Measurements from ENCODE around the gene TRAPPC3.
A peak's percentile ranks its signal among the peaks of the same experiment; 100 is the strongest.

TRAPPC3 gene

DNA sequence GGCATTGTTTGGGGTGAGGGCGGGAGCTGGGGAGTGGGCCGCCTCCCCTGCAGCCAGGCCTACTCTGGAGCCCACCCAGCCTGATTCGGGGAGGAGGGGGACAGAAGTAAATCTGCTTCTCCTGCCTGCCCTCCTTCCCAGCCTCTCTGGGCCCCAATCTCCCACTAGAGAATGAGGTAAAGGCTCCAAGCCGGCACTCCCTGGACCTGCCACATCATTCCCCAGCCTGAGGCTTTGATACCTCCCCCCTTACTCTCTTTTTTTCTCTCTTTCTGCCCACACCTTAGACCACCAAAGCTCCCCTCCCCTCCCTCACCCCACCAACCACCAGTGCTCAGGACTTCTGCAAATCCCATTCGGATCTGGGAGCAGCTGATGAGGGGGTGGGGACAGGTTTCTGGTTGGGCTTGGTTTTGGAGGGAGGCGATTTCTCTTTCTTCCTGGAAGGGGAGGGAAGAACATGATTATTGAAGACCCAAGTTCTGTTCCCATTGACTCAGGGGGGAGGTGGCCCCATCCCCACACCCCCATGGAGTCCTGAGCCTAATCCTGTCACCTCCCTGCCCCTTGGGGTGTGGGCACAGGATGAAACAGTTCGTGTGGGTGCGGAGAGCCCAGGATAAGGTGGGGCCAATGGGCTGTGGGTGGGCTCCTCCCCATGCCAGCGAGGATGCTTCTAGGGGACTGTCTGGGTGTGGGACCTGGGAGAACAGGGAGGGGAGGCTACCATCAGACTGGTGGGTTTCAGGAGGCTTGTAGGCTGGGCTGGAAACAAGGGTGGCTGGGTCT, 8.0 kb upstream of the TRAPPC3 start:
- H3K4me1 ChIP-seq (ENCODE audit: control insufficient read depth, insufficient read depth, low read length): peaks cover 5% of the 10 kb centered on the region
- peak; percentile 89 for TF ChIP-seq KLF1 (tag by site-specific recombination; IDR thresholded peaks at IDR 0.05)
- TF ChIP-seq ZNF398 (tag by site-specific recombination; IDR thresholded peaks at IDR 0.05): no peak; the same call in none of the 2 replicates
- TF ChIP-seq ZFP37 (tag by site-specific recombination; IDR thresholded peaks at IDR 0.05): no peak
- TF ChIP-seq PRDM6 (tag by site-specific recombination; IDR thresholded peaks at IDR 0.05): no peak
- TF ChIP-seq ZNF654 (tag by site-specific recombination; IDR thresholded peaks at IDR 0.05; ENCODE audit: low read depth): no peak
- no peak for TF ChIP-seq ZSCAN4 (tag by site-specific recombination; IDR thresholded peaks at IDR 0.05)
- TF ChIP-seq, protein P1, sequence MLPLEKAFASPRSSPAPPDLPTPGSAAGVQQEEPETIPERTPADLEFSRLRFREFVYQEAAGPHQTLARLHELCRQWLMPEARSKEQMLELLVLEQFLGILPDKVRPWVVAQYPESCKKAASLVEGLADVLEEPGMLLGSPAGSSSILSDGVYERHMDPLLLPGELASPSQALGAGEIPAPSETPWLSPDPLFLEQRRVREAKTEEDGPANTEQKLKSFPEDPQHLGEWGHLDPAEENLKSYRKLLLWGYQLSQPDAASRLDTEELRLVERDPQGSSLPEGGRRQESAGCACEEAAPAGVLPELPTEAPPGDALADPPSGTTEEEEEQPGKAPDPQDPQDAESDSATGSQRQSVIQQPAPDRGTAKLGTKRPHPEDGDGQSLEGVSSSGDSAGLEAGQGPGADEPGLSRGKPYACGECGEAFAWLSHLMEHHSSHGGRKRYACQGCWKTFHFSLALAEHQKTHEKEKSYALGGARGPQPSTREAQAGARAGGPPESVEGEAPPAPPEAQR (tag by site-specific recombination; IDR thresholded peaks at IDR 0.05): no peak
- TF ChIP-seq ZNF785 (tag by site-specific recombination; IDR thresholded peaks at IDR 0.05): no peak
- TF ChIP-seq KLF7 (tag by site-specific recombination; IDR thresholded peaks at IDR 0.05; ENCODE audit: borderline replicate concordance): no peak
- no peak for TF ChIP-seq SP7 (tag by site-specific recombination; IDR thresholded peaks at IDR 0.05)
- TF ChIP-seq ZNF747 (tag by site-specific recombination; IDR thresholded peaks at IDR 0.05): no peak
- no peak for TF ChIP-seq ZNF146 (tag by site-specific recombination; IDR thresholded peaks at IDR 0.05)
- TF ChIP-seq ZNF37A (tag by site-specific recombination; IDR thresholded peaks at IDR 0.05): no peak
- no peak for TF ChIP-seq MZF1 (tag by site-specific recombination; IDR thresholded peaks at IDR 0.05; ENCODE audit: borderline replicate concordance)
- no peak for TF ChIP-seq ZNF19 (tag by site-specific recombination; IDR thresholded peaks at IDR 0.05; ENCODE audit: low read depth)
- TF ChIP-seq TSHZ1 (tag by site-specific recombination; IDR thresholded peaks at IDR 0.05; ENCODE audit: borderline replicate concordance): no peak
- TF ChIP-seq SCRT2 (tag by site-specific recombination; IDR thresholded peaks at IDR 0.05): no peak
- no peak for TF ChIP-seq ZNF280D (tag by site-specific recombination; IDR thresholded peaks at IDR 0.05)
- TF ChIP-seq ZNF140 (tag by site-specific recombination; IDR thresholded peaks at IDR 0.05): no peak

More for the DNA sequence above, 8.0 kb upstream of the TRAPPC3 start:
- POLR2A ChIA-PET: interaction anchor here (0.9 to 1.8 kb wide), 7 partner anchors 11 to 228 kb away, joined by 3 to 10 read pairs (median 4); partner anchors contain the start of genes STK40 and THRAP3
- CTCF ChIA-PET: interaction anchor here (1.9 to 5.8 kb wide), 2 partner anchors 31 to 129 kb away, joined by 8 to 48 read pairs; no protein-coding TSS in a partner anchor
- Histone ChIP-seq H3K9me3 (ENCODE audit: control insufficient read depth, insufficient read depth, low read depth, low read length) (no peaks in the 10 kb centered on the region), H3K4me3 (ENCODE audit: low read depth, low read length) (peak overlapping the region; percentile 86), H3K27ac (ENCODE audit: extremely low read depth, low read depth, low read length) (peak overlapping the region; percentile 98; the same call in 1 of the 2 replicates), H3K36me3 (ENCODE audit: control insufficient read depth in 2 of 2, insufficient read depth in 1 of 2, low read length in 2 of 2) (peaks cover 0 to 39% of the 10 kb centered on the region in 2 experiments; a peak in 1 of 3 replicates)
